Left renal cortex interstitium (tissue), 4 donors: Measurements from ENCODE around the gene DYNLT2. TPM values are rescaled to one million over a fixed set of nuclear protein-coding genes. Genes with fewer than 3 reads are reported as not detected.

Experiments used
- DNase-seq, 4 donors: peaks; one replicate each; pipeline ENCODE4 v3.0.0-alpha.2; 2013; ENCODE audit warnings: low read depth in 4 of 4, low spot score in 2 of 4, missing footprints in 1 of 4
- polyA plus RNA-seq, 4 donors: library from polyadenylated mRNA; unstranded; fragments of 120-200 nt; gene quantifications; one replicate each; pipeline ENCODE4 v1.2.1, GENCODE V29; 2013; ENCODE audit not compliant: insufficient read length in 4 of 4

DYNLT2 gene, protein sequence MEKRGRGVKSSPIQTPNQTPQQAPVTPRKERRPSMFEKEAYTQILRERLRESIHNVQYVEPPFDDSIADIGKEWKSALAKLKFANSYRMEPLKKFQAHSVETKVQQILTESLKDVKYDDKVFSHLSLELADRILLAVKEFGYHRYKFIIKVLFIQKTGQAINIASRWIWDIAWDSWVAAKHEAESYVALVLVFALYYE
- 10 to 100 TPM in 1 of 4 donors, 1 to 10 TPM in 3; 6.5 to 10.9 (median 7.8) TPM for polyA plus RNA-seq

GRCh38 chr6:169751242-169752073 is at the start of gene DYNLT2, which contains the start of gene ERMARD:
TSS of gene DYNLT2 (minus strand) at chr6:169751572. CDS start at chr6:169751458, 114 bp downstream.
TSS of gene ERMARD (plus strand) at chr6:169751622. CDS start at chr6:169751658, 36 bp downstream.
- DNase-seq, result peak; percentile 90 to 91 (median 90)

DNA sequence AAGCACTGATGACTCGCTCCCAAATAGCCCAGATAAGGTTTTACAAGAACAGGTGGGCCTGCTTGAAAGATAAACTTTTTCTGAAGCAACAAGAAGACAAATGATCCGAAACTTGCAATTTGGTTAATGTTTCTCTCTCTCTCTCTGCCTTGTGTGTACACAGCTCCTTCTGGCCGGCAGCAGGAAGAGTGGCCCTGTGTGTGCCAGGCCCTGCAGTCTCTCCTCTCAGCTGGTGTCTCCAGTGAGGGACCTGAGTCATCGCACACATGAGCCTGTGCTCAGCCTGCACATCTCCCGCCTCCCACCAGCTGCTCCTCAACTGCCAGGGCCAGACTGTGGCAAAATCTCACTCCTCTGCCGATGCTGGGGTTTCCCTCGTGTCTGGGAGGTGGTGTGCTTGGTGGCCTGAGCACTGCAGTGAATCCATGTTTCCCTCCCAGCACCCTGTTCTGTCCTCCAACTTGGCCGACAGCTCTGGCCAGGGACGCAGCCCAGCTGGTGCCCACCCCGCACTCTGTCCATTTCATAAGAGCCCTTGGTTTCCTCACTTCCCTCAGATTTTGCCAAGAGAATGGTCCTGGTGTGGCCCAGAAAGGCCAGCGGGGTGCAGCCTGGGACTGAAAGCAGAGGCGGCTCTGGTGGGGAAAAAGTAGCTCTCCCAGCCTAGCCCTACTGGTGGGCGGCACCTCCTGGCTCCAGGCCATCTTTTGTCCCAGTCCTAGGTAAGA is 49.5 kb upstream of the DYNLT2 start:
- DNase-seq, result no peak

DNA sequence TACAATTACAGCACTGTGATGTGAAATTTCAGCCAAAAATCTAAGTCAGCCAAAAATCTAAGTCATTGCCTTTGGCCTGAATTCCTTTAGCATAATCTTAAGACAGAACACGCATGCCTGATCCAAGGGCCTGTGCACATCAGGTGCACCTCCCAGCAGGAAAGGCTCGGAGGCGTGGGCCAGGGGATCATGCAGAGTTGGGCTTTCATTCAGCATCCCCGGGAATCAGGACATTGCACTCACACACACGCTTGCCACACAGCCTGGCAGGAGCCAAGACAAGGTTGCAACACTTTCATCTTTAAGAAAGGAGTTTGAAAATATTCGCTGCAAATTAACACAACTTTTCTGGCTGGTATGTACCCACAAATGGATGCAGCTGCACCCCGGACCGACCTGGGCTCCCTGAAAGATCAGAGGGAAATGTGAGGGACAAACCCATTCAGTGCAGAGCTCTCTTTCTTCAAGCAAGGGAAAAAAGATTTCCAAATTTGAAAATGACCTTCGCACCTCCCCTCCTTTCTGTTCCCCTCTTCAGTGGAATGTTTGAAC is 48.8 kb upstream of the DYNLT2 start:
- no peak for DNase-seq

DNA sequence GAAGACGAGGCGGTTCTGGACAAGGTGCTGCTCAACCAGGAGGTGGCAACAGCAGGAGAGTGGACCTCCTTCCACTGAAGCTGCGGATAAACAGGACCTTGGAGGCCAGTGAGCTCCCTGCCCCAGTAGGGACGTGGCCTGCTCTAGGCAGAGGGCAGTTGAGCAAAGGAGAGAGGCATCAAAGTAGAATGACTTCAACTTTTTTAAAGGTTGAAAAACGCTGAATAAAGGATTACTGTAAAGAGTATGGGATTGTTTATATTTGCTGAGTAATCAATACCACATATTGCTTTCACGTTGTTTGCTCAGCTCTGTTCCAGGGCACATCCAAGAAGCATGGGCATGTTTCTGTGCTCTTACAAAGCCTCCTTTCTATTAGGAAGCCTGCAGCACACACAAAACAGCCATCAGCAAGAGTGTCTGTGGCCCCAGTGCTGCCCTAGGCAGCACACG is 48.1 kb upstream of the DYNLT2 start:
- DNase-seq, result no peak

- DNase-seq, result no peak
These were observed 47.5 kb upstream of the DYNLT2 start for GRCh38 chr6:169798764-169799473.

DNA sequence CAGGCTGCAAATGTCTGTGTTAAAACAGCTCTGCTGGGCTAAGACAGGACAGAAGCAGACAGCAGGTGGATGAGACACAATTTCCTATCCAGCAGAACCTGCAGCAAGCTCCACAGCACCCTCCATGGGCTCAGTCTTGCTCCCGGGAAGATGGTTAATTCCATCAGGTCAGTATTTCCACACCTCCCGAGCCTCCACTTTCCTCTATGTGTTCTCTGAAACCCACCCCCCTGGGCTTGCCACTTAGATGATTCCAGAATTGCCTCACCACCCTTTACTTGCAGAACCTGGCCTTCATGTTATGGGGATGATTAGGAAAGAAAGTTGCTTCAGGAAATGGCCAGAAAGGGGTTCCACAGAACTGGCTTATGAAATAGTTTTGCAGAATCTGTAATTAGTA is 43.8 kb upstream of the DYNLT2 start:
- DNase-seq, result no peak

DNA sequence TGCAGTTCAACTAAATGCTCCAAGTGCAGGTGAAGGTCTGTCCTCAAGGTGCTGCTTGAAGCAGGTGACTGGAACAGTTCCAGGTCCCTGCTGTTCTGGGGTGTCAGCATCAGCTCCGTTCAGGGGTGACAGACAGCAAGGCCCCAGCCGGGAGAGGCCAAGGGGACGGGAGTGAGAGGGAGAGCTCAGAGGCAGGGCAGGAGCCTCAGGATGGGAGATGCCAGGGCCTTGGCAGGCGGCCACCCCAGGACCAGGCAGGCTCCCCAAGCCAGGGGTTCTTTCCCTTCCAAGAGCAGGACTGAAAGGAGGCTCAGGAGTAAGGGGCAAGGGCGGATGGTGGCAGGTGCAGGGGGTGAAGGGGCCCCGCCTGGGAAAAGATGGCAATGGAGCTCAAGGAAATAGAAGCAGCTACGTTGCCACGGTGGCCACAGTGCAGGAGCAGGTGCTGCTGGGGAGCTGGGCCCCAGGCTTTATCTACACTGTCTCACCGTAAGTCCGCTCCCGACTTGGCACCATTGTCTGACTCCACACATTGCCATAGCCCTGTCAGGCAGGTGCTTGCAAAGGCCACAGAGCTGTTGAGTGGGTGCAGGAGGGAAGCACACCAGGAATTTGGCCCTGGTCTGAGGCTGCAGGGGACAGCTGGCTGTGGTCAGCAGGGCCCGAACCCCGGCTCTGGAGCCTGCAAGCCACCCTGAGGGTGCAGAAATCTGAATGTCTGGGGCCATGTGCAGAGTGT is 43.1 kb upstream of the DYNLT2 start:
- no peak for DNase-seq

DNA sequence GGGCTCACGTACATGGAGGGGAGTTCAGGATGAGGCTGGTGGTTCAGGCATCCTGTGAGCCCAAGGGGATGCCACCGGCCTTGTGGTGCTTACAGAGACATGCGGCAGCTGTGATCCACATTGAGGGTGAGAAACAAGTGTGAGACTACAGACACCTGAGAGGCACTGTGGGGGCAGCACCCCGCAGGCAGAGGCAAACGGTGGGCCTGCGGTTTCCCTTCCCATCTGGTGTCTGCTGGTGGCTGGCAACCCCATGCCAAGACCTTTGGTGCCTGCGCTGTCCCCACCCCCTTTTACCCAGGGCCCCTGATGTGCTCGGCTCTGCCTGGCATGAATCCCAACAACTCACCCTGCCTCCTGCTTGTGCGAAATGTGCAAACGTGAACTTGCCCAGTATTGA is 42.0 kb upstream of the DYNLT2 start:
- no peak for DNase-seq

DNA sequence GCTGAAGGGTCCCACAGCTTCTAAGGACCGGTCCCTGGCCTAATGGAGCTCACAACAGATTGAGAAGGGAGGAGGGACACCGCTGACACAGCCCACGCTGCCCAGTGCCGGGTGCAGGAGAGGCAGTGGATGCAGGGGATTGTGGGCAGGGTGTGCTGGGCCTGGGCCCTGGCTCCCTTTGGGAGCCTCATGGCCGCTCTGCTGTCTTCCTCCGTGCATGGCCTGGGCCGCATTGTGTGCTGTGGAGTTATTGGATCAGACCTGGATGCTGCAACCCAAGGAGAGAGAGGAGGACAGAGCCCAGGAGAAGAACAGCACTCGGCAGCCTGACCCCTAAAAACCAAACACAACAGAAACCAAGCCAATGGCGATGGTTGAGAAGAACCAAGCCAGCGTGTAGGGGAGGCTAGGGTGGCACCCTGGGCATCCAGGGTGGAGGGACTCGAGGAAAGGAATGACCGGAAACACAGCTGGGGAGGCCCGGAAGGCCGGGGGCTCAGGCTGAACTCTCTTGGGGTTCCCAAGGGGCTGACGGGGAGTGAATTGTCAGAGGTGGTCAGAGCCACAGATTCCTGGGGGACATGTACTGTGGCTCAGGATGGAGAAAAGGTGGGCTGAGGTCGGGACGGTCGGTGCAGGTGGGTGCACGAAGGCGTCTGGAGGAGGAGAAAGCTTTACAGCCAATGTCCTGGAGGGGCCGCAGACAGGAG is 41.1 kb upstream of the DYNLT2 start:
- DNase-seq, result no peak

- no peak for DNase-seq
These were observed 40.4 kb upstream of the DYNLT2 start for GRCh38 chr6:169791721-169792131.

GRCh38 chr6:169789944-169790927 is 38.9 kb upstream of the DYNLT2 start:
- peak in 3 of 4 donors; percentile 63 to 70 (median 63) for DNase-seq

DNA sequence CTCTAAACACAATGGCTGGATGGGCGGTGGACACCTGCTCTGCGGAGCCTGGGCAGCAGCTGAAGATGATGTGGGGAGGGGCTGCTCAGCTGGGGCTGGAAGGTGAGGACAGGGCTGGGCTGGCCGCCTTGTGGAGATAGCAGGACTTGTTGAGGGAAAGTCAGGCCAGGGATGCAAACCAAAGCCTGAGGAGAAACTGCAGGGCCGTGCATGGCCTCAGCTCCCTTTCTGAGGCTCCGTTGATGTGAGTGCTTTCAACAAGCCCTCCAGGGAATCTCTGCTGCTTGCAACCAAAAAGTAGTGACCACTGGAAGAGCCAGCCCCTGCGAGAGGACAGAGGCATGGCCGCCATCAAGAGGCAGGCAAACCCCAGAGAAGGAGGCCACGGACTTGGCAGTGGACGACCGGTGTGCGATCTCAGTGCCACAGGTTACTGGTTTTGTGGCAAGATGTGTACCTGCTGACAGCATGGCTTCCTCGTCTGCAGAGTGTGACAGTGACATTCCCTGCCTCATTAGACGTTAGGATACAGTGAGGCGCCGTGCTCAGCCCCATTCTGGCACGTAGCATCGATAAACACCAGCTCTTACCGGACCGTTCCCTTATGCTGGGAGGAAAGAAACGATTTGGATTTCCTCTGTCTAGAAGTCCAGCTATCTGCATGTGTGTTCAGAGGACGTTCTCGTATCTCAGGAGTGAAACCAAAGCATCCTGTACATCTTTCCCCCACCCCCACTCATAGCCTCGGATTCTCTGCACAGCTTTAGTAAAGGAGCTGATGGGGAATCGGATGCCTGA is 38.0 kb upstream of the DYNLT2 start:
- no peak for DNase-seq

DNA sequence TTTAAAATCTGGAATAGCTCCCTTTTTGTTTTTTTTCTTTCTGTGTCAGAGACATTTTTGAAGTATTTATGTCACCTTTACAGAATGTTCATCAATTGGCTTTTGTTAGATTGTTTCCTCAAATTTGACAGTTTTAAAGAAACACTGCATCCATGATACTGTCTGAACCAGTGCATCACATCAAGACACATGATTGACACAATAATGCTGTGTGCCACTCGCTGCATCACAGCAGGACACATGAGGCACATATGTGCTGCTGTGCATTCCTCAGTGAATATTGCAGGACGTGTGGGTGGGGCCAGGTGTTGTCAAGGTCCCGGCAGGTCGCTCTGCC is 37.4 kb upstream of the DYNLT2 start:
- no peak for DNase-seq

DNA sequence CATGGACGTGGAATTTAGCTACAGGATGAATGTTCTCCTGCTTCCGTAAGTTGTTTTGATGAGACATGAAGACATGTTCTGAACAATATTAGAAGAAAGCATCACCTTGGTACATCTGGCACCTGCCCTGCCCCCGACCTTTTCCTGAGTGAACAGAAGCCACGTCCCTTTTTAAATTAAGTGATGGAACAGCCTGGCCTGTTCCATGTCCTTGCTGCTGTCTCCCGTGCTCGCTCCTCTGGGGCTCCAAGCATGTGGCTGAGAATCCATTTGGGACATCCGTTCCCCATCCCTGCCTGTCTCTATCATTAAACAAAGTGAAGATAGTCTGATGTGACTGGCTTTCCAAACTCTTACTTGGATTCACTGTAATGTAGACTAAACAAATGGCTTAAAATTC is 36.4 kb upstream of the DYNLT2 start:
- no peak for DNase-seq

DNA sequence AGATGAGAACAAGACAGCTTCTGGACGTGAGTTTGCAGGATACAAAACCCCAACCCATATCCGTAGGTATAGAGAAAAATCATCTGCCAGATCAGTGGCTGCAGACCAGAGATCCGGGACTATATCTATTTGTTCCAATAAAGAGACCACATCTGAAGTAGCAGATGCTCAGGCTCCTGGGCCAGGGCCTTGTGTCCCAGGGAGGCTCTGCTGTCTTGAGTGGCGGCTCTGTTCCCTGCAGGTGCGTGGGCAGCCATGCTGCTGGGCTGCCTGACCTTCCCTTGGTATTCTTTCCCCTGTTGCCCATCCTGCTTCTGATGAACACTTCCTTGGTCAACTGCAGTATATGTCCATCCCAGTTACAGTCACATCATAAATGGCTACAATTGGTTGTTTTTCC is 35.0 kb upstream of the DYNLT2 start:
- DNase-seq, result no peak

DNA sequence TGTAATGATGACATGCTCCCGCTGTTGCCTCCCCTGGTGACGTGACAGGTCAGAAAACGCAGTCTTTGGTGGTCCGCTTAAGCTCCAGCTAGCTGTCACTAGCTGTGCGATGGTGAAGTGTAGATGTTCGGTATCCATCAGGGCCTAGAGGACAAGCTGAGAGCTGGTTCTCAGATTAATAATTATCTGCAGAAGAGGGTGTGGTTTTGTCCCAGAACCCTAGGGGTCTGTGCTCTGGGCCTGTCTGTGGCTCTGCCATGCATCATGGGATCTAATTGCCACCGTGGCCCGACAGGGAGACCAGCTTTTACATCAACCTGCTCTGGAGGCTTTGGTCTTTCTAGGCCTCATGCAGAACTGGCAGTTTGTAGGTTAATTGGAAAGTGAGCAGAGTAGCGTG is 34.2 kb upstream of the DYNLT2 start:
- no peak for DNase-seq

DNA sequence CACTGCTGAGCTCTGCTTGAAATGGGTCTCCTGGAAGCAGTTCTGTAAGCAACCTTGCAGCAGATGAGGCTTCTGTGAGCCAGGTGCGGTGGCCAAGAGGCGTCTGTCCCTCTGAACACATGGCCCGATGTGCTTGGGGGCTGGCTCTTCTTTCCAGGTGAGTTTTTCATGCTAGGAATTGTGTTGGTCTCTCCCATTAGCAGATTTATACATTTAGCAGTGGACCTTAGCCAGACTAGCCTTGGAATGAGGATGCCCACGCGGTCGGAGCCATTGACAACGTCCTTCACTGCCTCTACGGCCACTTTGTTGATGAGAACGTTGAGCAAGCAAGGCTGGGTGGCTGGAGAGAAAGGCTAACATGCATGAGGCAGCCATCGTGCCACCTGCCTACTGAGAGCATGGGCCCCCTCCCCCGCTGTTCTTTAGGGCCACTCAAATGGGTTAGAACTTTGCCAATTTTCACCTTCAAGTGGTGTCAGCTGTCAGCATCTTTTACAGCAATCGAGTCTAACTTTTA is 33.5 kb upstream of the DYNLT2 start:
- no peak for DNase-seq
